GM23248 (cell line): ENCODE data around the gene SEC23IP. TPM values are rescaled to one million over a fixed set of nuclear protein-coding genes. Genes with fewer than 3 reads are reported as not detected.
"Not testable (repeated sequence)": the region's sequence is repeated elsewhere in the genome, so short reads cannot be mapped to it uniquely, and the experiment has no call there.

Experiments used
- DNase-seq: peaks from one replicate; pipeline ENCODE4 v3.0.0-alpha.2; 2015
- H2AFZ ChIP-seq: fragments of 200-600 bp; sonication (generic); 2 replicates; pipeline ENCODE4 v1.6.1; 2016; ENCODE audit warnings: antibody characterized with exemption
- H3F3A ChIP-seq: fragments of 200-600 bp; sonication (generic); 2 replicates; pipeline ENCODE4 v1.6.1; 2016; ENCODE audit warnings: mild to moderate bottlenecking, antibody characterized with exemption, mixed run types; ENCODE audit not compliant: insufficient read depth
- H3K27ac ChIP-seq: fragments of 200-600 bp; sonication (generic); 2 replicates; pipeline ENCODE4 v1.5.1; 2016; ENCODE audit warnings: mild to moderate bottlenecking
- H3K27me3 ChIP-seq: fragments of 200-600 bp; sonication (generic); replicated peaks from 2 replicates; pipeline ENCODE4 v1.6.1; 2016; ENCODE audit warnings: mild to moderate bottlenecking; ENCODE audit not compliant: insufficient read depth
- H3K36me3 ChIP-seq: fragments of 200-600 bp; sonication (generic); 2 replicates; pipeline ENCODE4 v1.6.1; 2016; ENCODE audit warnings: low read depth, mild to moderate bottlenecking
- H3K4me1 ChIP-seq: fragments of 200-600 bp; sonication (generic); 2 replicates; pipeline ENCODE4 v1.6.1; 2016; ENCODE audit warnings: mild to moderate bottlenecking; ENCODE audit not compliant: insufficient read depth
- H3K4me2 ChIP-seq: fragments of 200-600 bp; sonication (generic); one replicate; pipeline ENCODE4 v1.6.1; 2016; ENCODE audit warnings: mild to moderate bottlenecking; ENCODE audit not compliant: unreplicated experiment
- H3K4me3 ChIP-seq: fragments of 200-600 bp; sonication (generic); 2 replicates; pipeline ENCODE4 v1.5.1; 2016; ENCODE audit warnings: mild to moderate bottlenecking
- H3K79me2 ChIP-seq: fragments of 200-600 bp; sonication (generic); 2 replicates; pipeline ENCODE4 v1.6.1; 2016; ENCODE audit warnings: mild to moderate bottlenecking; ENCODE audit not compliant: insufficient read depth
- H3K9ac ChIP-seq: fragments of 200-600 bp; sonication (generic); 2 replicates; pipeline ENCODE4 v1.6.1; 2016; ENCODE audit warnings: mild to moderate bottlenecking
- H3K9me2 ChIP-seq: fragments of 200-600 bp; sonication (generic); 2 replicates; pipeline ENCODE4 v1.6.1; 2016; ENCODE audit warnings: mixed run types, mild to moderate bottlenecking, moderate library complexity; ENCODE audit not compliant: insufficient read depth
- H3K9me3 ChIP-seq: fragments of 200-600 bp; sonication (generic); one replicate; pipeline ENCODE4 v1.6.1; 2017; ENCODE audit warnings: low read depth
- H4K20me1 ChIP-seq: fragments of 200-600 bp; sonication (generic); 2 replicates; pipeline ENCODE4 v1.6.0; 2016; ENCODE audit not compliant: insufficient read depth
- EZH2 ChIP-seq: fragments of 200-600 bp; sonication (generic); IDR thresholded peaks from 2 replicates; pipeline ENCODE4 v1.6.1; 2018; ENCODE audit warnings: antibody characterized with exemption, mild to moderate bottlenecking; ENCODE audit not compliant: insufficient read depth, poor library complexity, severe bottlenecking
- EZH2phosphoT487 ChIP-seq: fragments of 200-600 bp; sonication (generic); IDR thresholded peaks from 2 replicates; pipeline ENCODE4 v1.6.1; 2018; ENCODE audit warnings: antibody characterized with exemption, moderate library complexity, mild to moderate bottlenecking, low read depth; ENCODE audit not compliant: insufficient read depth
- WGBS, 2 experiments: methylation state at CpG; one replicate each; pipeline ENCODE4 v1.1.6; 2015 to 2017; ENCODE audit warnings: low lambda C conversion rate in 2 of 2, low coverage in 1 of 2; ENCODE audit errors: missing lambda C conversion rate in 2 of 2; 5-methylcytosine and 5-hydroxymethylcytosine counted together
- in situ Hi-C: fragments of 300-500 bp; cut with MboI; formaldehyde crosslinking; loops from 2 replicates; pipeline ENCODE4 v1.15.0; 2020
- polyA plus RNA-seq: library from polyadenylated mRNA; unstranded; fragments of >200 nt; fragmentation: Nextera tagmentation; extraction: Ambion mirVana; gene quantifications from 2 replicates; pipeline ENCODE4 v1.2.1, GENCODE V29; 2016
- total RNA-seq: library from RNA; depleted of rRNA; stranded (reverse); fragments of >200 nt; shearing (Covaris generic); gene quantifications from 2 replicates; pipeline ENCODE4 v1.2.3, GENCODE V29; 2014

The SEC23IP gene
- total and polyA plus RNA-seq, 2 experiments from 2014 or later: 23.6 to 55.0 TPM

GRCh38 chr10:119889201-119889600 is 3.3 kb upstream of the SEC23IP start:
- H3K9me2 ChIP-seq, H3K9ac ChIP-seq, H2AFZ ChIP-seq, H3K4me1 ChIP-seq, H3F3A ChIP-seq, H4K20me1 ChIP-seq, H3K27ac ChIP-seq, H3K9me3 ChIP-seq, H3K36me3 ChIP-seq, H3K4me3 ChIP-seq, in situ Hi-C loops, H3K4me2 ChIP-seq, DNase-seq, H3K27me3 ChIP-seq: not testable (repeated sequence)
- peaks cover 31% of the 10 kb centered on the region for H3K79me2 ChIP-seq
- 78% methylated on average over 3 of the region's 3 CpGs for WGBS, 2 experiments

- H3K9ac ChIP-seq, H4K20me1 ChIP-seq, in situ Hi-C loops, H3K9me2 ChIP-seq, H3K27me3 ChIP-seq, H3K27ac ChIP-seq, H2AFZ ChIP-seq, H3K4me3 ChIP-seq, H3K36me3 ChIP-seq, H3K9me3 ChIP-seq, H3K4me2 ChIP-seq, DNase-seq: not testable (repeated sequence)
- peaks cover 17% of the 10 kb centered on the region for H3F3A ChIP-seq
- WGBS, 2 experiments: 94 to 95% methylated on average over 4 of the region's 4 CpGs
- peaks cover 13% of the 10 kb centered on the region for H3K4me1 ChIP-seq
- peaks cover 42% of the 10 kb centered on the region for H3K79me2 ChIP-seq
Measured at GRCh38 chr10:119890307-119890706, 2.2 kb upstream of the SEC23IP start.

GRCh38 chr10:119891849-119892187 is 712 bp upstream of the SEC23IP start:
- H4K20me1 ChIP-seq, H3K9me2 ChIP-seq, in situ Hi-C loops, H3K36me3 ChIP-seq, H3K9me3 ChIP-seq, H3K27me3 ChIP-seq, DNase-seq: not testable (repeated sequence)
- peak overlapping the region; percentile 85 for H3K4me2 ChIP-seq
- peak overlapping the region; percentile 94 for H3K4me3 ChIP-seq
- peaks cover 50% of the 10 kb centered on the region for H3K79me2 ChIP-seq
- peaks cover 27% of the 10 kb centered on the region for H3K4me1 ChIP-seq
- 11 to 13% methylated on average over 14 of the region's 14 CpGs for WGBS, 2 experiments
- peak overlapping the region; percentile 96 for H3K9ac ChIP-seq
- peak overlapping the region; percentile 89 for H2AFZ ChIP-seq
- peaks cover 31% of the 10 kb centered on the region for H3F3A ChIP-seq
- peak overlapping the region; percentile 64 for H3K27ac ChIP-seq

- H4K20me1 ChIP-seq: peaks cover 11% of the 10 kb centered on the region; the same call in 1 of the 2 replicates
- H3K27me3 ChIP-seq: no peaks in the 10 kb centered on the region
- H3K4me1 ChIP-seq: peaks cover 35% of the 10 kb centered on the region
- no peaks in the 10 kb centered on the region for H3K9me2 ChIP-seq
- TF ChIP-seq EZH2: no peak
- H3K4me2 ChIP-seq: peak overlapping the region; percentile 89
- WGBS, 2 experiments: 2 to 5% methylated on average over 9 of the region's 9 CpGs
- peak; percentile 27 for DNase-seq
- no peaks in the 10 kb centered on the region for H3K36me3 ChIP-seq
- H3K9me3 ChIP-seq: no peaks in the 10 kb centered on the region
- H3K4me3 ChIP-seq: peak overlapping the region; percentile 94
- in situ Hi-C loops: no loop called here
- peaks cover 63% of the 10 kb centered on the region for H3K79me2 ChIP-seq
- H2AFZ ChIP-seq: peak overlapping the region; percentile 89
- peak overlapping the region; percentile 96 for H3K9ac ChIP-seq
- peak overlapping the region; percentile 64 for H3K27ac ChIP-seq
- H3F3A ChIP-seq: peaks cover 40% of the 10 kb centered on the region
Measured at GRCh38 chr10:119893074-119893473, 544 bp downstream of the SEC23IP start.

- H4K20me1 ChIP-seq: peaks cover 14% of the 10 kb centered on the region; the same call in 1 of the 2 replicates
- 95 to 96% methylated on average over 3 of the region's 3 CpGs for WGBS, 2 experiments
- H3K9me3 ChIP-seq: no peaks in the 10 kb centered on the region
- no peak overlapping the region for H2AFZ ChIP-seq
- H3K4me3 ChIP-seq: peak overlapping the region; percentile 94
- H3F3A ChIP-seq: peaks cover 48% of the 10 kb centered on the region
- peaks cover 72% of the 10 kb centered on the region for H3K79me2 ChIP-seq
- H3K4me2 ChIP-seq: peak overlapping the region; percentile 89
- H3K4me1 ChIP-seq: peaks cover 35% of the 10 kb centered on the region
- peak overlapping the region; percentile 96 for H3K9ac ChIP-seq
- no peaks in the 10 kb centered on the region for H3K27me3 ChIP-seq
- no peak for DNase-seq
- no peak overlapping the region for H3K27ac ChIP-seq
- peaks cover 8% of the 10 kb centered on the region for H3K36me3 ChIP-seq
- no peaks in the 10 kb centered on the region for H3K9me2 ChIP-seq
- TF ChIP-seq EZH2phosphoT487 (no peak), EZH2 (no peak)
- in situ Hi-C loops: no loop called here
Measured at GRCh38 chr10:119893845-119894427, 1.4 kb downstream of the SEC23IP start.
